ENCODE results near the gene DSN1.

The DSN1 gene

GRCh38 chr20:36794116-36794474 is 20.5 kb upstream of the DSN1 start:
- DNase-seq: no peak

GRCh38 chr20:36793294-36794115 is 19.9 kb upstream of the DSN1 start:
- no peak for DNase-seq

GRCh38 chr20:36792422-36792821 is 18.9 kb upstream of the DSN1 start:
- no peak for DNase-seq

GRCh38 chr20:36791862-36792261 is 18.3 kb upstream of the DSN1 start:
- DNase-seq: no peak

GRCh38 chr20:36786663-36787062 is 13.1 kb upstream of the DSN1 start:
- no peak for DNase-seq

GRCh38 chr20:36786246-36786645 is 12.7 kb upstream of the DSN1 start:
- no peak for DNase-seq

- no peak for DNase-seq
These were observed 11.7 kb upstream of the DSN1 start for GRCh38 chr20:36785308-36785707.

GRCh38 chr20:36784900-36785299 is 11.3 kb upstream of the DSN1 start:
- no peak for DNase-seq

- DNase-seq: no peak
These were observed 10.6 kb upstream of the DSN1 start for GRCh38 chr20:36784116-36784515.

GRCh38 chr20:36779656-36780025 is 6.1 kb upstream of the DSN1 start:
- DNase-seq: no peak

- DNase-seq: no peak
These were observed 5.5 kb upstream of the DSN1 start for GRCh38 chr20:36778831-36779655.

GRCh38 chr20:36777576-36777975 is 4.0 kb upstream of the DSN1 start:
- DNase-seq: no peak

- DNase-seq: no peak
These were observed 3.6 kb upstream of the DSN1 start for GRCh38 chr20:36777167-36777566.

- no peak for DNase-seq
These were observed 2.3 kb upstream of the DSN1 start for GRCh38 chr20:36775826-36776225.

- DNase-seq: no peak
These were observed 1.6 kb upstream of the DSN1 start for GRCh38 chr20:36775196-36775595.

GRCh38 chr20:36773107-36773596 is 411 bp downstream of the DSN1 start:
- no peak for DNase-seq

- no peak for DNase-seq
These were observed 2.9 kb downstream of the DSN1 start for GRCh38 chr20:36770680-36771079.

- no peak for DNase-seq
These were observed 4.7 kb downstream of the DSN1 start for GRCh38 chr20:36768768-36769430.

GRCh38 chr20:36761125-36761524 is 12.4 kb downstream of the DSN1 start:
- no peak for DNase-seq

- DNase-seq: no peak
These were observed 12.9 kb downstream of the DSN1 start for GRCh38 chr20:36760647-36761046.

GRCh38 chr20:36758276-36758675 is 15.3 kb downstream of the DSN1 start:
- no peak for DNase-seq

GRCh38 chr20:36756496-36756895 is 17.1 kb downstream of the DSN1 start:
- no peak for DNase-seq

GRCh38 chr20:36754656-36755222 is 18.8 kb downstream of the DSN1 start:
- DNase-seq: peak; percentile 20
